GM18526 (cell line): ENCODE measurements around the gene PRDM16.

Source experiments
- POLR2A ChIP-seq: IDR thresholded peaks from 3 replicates; pipeline ENCODE4 v1.6.1; 2011; ENCODE audit not compliant: insufficient read length; ENCODE audit errors: extremely low read depth

Gene PRDM16

DNA sequence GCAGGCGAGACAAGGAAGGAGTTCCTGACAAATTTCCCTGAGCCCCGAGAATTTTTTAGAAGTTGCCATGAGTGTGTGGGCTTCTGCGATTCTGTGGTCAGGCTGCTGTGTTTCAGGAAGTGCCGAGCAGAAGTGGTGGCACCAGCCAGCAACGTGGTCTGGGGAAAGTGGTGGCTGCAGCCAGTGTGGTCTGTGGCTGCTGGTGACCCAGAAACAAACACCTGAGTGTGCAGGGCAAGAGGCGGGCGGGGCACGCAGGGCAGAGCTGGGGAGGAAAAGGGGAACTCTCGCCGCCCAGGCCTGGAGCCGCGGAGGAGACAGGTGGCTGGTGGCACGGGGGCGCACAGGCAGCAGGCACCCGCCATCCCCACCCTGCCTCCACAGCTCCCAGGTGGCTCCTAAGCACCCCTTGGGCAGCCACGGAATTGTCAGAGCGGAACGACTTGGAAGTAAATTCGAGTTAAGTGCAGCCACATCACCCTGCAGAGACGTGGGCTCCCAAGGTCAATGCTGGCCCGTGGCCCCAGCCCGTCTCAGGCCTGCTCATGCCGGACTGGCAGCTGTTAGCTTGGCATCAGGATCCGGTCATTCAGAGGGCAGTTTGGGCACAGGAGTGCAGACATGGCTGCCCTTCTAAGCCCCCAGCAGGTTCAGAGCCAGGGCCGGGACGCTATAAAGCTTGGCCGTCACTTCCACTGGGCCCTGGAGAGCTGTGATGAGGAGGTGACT, 25.1 kb downstream of the PRDM16 start:
- no peak for TF ChIP-seq POLR2A

GRCh38 chr1:3094863-3095780, 26.1 kb downstream of the PRDM16 start:
- no peak for TF ChIP-seq POLR2A

DNA sequence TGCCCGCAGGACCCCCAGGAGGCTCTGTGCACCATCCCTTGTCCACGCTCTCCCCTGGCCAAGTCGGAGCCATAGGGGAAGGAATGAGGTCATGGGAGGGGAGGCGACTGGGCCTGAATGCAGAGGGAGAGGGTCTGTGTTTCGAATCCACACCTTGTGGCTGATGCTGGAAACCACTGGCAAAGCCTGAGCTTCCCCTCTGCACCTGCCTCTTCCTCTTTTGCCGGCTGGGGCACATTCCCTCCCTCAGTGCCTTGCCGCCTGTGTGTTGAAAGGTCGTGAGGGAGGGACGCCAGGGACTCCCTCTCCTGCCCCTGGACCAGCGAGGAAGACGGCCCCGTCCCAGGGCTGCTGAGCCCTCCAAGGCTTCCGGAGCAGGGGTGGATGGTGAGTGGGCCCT, 27.3 kb downstream of the PRDM16 start:
- no peak for TF ChIP-seq POLR2A

GRCh38 chr1:3097231-3097630, 28.2 kb downstream of the PRDM16 start:
- TF ChIP-seq POLR2A: no peak

DNA sequence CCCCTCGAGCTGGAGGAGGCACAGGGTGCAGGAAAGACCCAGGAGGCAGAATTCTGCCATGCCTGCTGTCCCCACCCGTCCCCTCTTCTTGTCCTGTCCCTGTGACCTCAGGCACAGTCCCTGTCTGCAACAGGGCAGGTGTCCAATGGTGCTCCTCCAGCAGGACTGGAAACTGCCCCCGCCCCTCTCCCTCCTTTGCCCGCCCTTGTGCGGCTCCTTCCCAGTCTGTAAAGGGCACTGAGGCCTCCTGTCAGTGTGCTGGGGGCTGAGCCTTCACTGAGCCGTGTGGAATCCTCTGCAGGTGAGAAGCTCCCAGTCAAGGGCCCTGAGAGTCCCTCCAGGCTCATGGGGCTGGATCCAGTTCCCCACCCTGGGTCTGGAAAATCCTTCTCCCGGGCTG, 28.9 kb downstream of the PRDM16 start:
- no peak for TF ChIP-seq POLR2A

GRCh38 chr1:3099861-3100260, 30.9 kb downstream of the PRDM16 start:
- no peak for TF ChIP-seq POLR2A

- TF ChIP-seq POLR2A: no peak
Measured at GRCh38 chr1:3101124-3101939, 32.3 kb downstream of the PRDM16 start.

DNA sequence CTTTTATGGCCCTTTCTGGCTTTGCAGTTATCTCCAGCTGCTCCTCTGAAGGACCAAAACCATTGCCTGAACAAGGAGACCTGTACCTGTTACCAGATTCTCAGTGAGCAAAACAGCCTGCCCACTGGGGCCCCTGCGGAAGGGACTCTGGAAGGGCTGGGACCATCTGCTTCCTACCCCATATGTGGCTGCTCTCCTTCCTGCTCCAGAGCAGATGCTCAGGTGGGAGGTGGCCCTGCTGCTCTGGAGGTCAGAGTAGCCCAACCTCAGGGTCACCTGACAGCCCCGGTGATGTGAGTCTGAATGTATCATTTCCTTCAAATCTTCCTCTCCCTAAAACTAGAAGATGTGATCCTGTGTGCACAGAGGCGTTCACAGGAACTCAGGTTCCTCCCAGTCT, 33.6 kb downstream of the PRDM16 start:
- TF ChIP-seq POLR2A: no peak

GRCh38 chr1:3103967-3104677, 35.1 kb downstream of the PRDM16 start:
- no peak for TF ChIP-seq POLR2A

DNA sequence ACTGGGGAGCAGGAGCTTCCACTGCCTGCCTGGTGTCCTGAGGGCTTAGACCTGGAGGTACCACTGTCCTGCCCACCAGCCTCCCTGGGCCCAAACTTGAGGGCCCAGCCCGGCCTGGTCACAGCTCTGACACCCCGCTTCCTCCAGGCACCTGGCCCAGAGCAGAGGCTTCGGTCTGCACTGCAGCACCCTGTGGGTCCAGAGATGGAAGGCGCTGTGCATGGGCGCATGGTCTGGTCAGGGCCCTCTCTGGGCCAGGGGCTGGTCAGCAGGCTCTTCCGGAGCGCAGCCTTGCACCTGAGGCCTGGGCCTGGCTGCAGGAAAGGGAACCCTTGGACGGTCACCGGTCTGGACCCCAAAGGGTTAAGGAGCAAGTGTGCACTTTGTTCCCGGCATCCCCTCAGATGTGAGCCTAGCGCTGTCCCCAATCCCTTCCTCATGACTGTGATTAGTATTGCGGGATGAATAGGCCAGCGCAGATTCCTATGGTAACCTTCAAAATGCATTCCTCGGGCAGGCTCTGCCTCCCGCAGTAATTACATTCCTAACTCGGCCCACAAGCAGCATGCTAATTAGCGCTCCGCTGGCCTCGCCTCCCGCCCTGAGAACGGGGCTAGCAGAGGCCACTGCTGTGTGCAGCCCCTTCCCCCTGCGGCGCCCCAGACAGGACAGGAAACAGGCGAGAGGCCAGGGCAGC, 36.3 kb downstream of the PRDM16 start:
- TF ChIP-seq POLR2A: no peak

DNA sequence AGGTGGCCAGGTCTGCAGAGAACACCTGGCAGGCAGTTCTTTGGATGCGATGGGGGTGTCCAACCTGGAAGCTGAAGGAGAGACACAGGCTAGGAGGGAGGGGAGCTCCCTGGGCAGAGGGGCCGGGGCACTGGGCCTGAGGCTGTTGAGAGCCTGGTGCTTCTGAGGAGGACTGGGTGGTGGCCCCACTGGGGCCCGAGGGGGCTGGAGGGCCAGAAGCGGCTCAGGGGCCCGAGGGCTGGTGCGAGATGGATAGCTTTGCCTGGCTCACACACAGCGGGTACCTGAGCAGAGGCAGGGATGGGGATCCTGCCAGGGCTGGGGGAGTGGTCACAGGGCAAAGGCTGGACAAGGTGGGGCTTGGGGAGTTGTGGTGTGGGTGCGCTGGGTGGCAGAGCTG, 37.2 kb downstream of the PRDM16 start:
- TF ChIP-seq POLR2A: no peak

DNA sequence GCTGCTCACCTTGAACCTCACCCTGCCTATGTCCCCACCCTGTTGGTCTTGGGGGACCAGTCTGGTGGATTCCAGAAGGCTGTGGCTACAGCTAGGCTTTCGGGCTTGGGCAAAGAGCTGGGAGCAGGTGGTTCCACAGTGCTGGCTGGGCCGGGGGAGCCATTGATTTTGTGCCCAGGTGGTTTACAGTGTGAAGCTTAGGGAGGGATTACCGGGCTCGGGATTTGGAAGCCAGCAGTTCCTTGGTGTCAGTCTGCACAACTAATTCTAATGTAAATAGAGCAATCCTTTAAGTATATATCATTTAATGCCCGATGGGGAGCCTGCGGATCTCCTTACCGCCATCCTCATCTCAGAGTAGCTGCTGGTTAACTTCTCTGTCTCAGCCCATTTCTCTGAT, 38.2 kb downstream of the PRDM16 start:
- TF ChIP-seq POLR2A: no peak

DNA sequence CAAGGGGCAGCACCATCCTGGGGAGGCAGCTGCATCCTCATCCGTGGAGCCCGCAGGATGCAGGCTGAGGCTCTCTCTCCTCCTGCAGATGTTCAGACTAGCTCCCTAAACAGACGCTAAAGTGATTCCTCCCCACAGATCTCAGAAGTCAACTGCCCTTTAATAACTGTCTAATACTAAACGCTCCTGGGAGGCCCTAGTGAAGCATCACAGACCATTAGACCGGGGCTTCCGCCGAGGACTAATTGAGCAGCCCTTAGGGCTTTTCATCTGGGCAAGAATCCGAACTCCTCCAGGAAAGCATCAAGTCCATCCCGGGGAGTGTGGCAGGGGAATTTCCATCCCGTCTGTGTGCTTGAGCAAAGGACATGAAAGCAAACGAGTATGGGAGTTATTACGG, 40.4 kb downstream of the PRDM16 start:
- no peak for TF ChIP-seq POLR2A

DNA sequence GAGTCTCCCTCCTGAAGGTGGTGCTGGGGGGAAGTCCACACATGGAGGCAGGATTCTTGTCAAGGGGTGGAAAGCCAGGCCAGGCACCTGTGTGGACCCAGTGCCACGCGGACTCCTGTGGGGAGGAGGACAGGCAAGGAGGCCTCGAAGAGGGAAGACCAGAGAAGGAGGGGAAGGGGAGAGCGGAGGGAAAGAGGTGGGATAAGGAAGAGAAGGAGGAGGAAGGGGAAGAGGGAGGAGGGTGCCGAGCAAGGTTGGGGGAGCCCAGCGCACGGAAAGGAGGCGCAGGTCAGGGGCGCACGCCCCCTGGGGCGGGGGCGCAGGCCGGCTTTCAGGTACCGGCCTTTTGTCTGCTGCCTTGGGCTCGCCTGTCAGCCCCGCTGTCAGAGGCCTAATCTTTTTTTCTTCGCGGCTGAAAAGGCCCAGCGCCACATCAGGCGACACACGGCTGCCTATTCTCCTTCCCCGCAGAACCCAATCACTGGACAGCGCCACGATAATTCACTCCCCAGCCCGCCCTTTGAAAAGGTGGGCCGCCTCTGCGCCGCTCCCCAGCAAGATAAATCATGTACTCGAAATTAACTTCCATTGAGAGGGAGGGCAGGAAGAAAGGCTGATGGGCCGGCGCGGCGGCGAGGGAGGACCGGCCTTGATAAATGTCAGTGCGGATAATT, 42.5 kb downstream of the PRDM16 start:
- no peak for TF ChIP-seq POLR2A
